Measurements from ENCODE around the gene COA7.

DNA sequence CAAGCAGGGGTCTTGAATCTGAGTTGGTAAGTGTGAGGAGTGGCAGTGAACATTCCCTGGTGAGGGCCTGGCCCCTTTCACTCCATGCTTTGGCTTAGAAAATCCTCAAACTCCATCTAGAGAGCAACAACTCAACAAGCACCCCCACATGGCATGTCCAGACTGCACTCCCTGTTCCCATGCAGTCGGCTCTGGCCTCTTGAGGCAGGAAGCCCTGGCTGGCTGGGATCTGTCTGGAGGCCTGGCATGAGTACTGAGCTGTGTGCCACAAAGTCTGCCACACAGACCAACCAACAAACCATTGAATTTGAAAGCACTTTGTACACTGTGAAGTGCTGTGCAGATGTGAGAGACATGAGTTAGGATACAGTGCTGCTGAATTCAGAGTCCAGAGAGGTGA lies 25.2 kb downstream of the COA7 start:
- TF ChIP-seq NFE2L1 (CRISPR knock-in tag; IDR thresholded peaks at IDR 0.05): no peak
- TF ChIP-seq, protein P1, sequence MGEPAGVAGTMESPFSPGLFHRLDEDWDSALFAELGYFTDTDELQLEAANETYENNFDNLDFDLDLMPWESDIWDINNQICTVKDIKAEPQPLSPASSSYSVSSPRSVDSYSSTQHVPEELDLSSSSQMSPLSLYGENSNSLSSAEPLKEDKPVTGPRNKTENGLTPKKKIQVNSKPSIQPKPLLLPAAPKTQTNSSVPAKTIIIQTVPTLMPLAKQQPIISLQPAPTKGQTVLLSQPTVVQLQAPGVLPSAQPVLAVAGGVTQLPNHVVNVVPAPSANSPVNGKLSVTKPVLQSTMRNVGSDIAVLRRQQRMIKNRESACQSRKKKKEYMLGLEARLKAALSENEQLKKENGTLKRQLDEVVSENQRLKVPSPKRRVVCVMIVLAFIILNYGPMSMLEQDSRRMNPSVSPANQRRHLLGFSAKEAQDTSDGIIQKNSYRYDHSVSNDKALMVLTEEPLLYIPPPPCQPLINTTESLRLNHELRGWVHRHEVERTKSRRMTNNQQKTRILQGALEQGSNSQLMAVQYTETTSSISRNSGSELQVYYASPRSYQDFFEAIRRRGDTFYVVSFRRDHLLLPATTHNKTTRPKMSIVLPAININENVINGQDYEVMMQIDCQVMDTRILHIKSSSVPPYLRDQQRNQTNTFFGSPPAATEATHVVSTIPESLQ (CRISPR knock-in tag; IDR thresholded peaks at IDR 0.05): no peak
- no peak for TF ChIP-seq RELA (CRISPR knock-in tag; IDR thresholded peaks at IDR 0.05; ENCODE audit: borderline replicate concordance)
